WTC11 (cell line): ENCODE results near the gene POLR3B. TPM values are rescaled to one million over a fixed set of nuclear protein-coding genes. Genes with fewer than 3 reads are reported as not detected.

Experiments used
- ATAC-seq: fragments of 200-7000 bp; cut with Tn5 transposase; 2 replicates; pipeline ENCODE4 v1.10.0; 2021; ENCODE audit warnings: mild to moderate bottlenecking, moderate library complexity
- CTCF ChIA-PET: fragments of 300-600 bp; sonication (Branson Sonifier 250); formaldehyde crosslinking; loops from one replicate; lab custom pipeline; 2021; ENCODE audit warnings: antibody characterized with exemption; lab: Charles Lee
- POLR2A ChIA-PET: fragments of 350-600 bp; sonication (Branson Sonifier 250); formaldehyde crosslinking; loops from one replicate; lab custom pipeline; 2021; ENCODE audit warnings: antibody characterized with exemption; lab: Charles Lee
- DNase-seq: peaks from one replicate; pipeline ENCODE4 v3.0.0; 2021; ENCODE audit warnings: low spot score
- H3K27ac Mint-ChIP-seq: 2 replicates; pipeline ENCODE4 v1.8.0; 2021; ENCODE audit warnings: mixed read lengths
- H3K27me3 Mint-ChIP-seq: 2 replicates; pipeline ENCODE4 v1.8.0; 2021; ENCODE audit warnings: low read depth, mild to moderate bottlenecking, moderate library complexity, mixed read lengths
- H3K36me3 Mint-ChIP-seq: 2 replicates; pipeline ENCODE4 v1.8.0; 2021; ENCODE audit warnings: mixed read lengths
- H3K4me1 Mint-ChIP-seq: 2 replicates; pipeline ENCODE4 v1.8.0; 2022; ENCODE audit warnings: mixed read lengths
- H3K4me3 Mint-ChIP-seq: 2 replicates; pipeline ENCODE4 v1.8.0; 2021; ENCODE audit warnings: mild to moderate bottlenecking, moderate library complexity, mixed read lengths
- H3K9me3 Mint-ChIP-seq: 2 replicates; pipeline ENCODE4 v1.8.0; 2021; ENCODE audit warnings: mixed read lengths
- AFF4 ChIP-seq: sonication (generic); formaldehyde crosslinking; IDR thresholded peaks from 2 replicates; pipeline ENCODE4 v1.8.1; 2023; ENCODE audit warnings: mild to moderate bottlenecking, missing genetic modification reagents, borderline replicate concordance
- ATF1 ChIP-seq: sonication (generic); formaldehyde crosslinking; IDR thresholded peaks from 2 replicates; pipeline ENCODE4 v1.8.1; 2023; ENCODE audit warnings: mild to moderate bottlenecking, moderate library complexity, missing genetic modification reagents
- EMX1 ChIP-seq: fragments of 250-450 bp; sonication (Bioruptor Pico); IDR thresholded peaks from 2 replicates; pipeline ENCODE4 v1.8.0; 2021; ENCODE audit warnings: mild to moderate bottlenecking
- ERG ChIP-seq: fragments of 250-450 bp; sonication (Bioruptor Pico); IDR thresholded peaks from 2 replicates; pipeline ENCODE4 v1.8.0; 2021; ENCODE audit warnings: mild to moderate bottlenecking
- ETV6 ChIP-seq: sonication (generic); formaldehyde crosslinking; IDR thresholded peaks from 2 replicates; pipeline ENCODE4 v1.8.1; 2022; ENCODE audit warnings: mild to moderate bottlenecking, missing genetic modification reagents
- FOXK1 ChIP-seq: sonication (generic); formaldehyde crosslinking; IDR thresholded peaks from 2 replicates; pipeline ENCODE4 v1.8.0; 2022; ENCODE audit warnings: mild to moderate bottlenecking, moderate library complexity, missing genetic modification reagents
- JAZF1 ChIP-seq: fragments of 250-450 bp; sonication (Bioruptor Pico); IDR thresholded peaks from 2 replicates; pipeline ENCODE4 v1.9.0; 2021; ENCODE audit warnings: moderate library complexity, mild to moderate bottlenecking, inconsistent platforms
- NFATC4 ChIP-seq: fragments of 250-450 bp; sonication (Bioruptor Pico); IDR thresholded peaks from 2 replicates; pipeline ENCODE4 v1.9.0; 2021; ENCODE audit warnings: mild to moderate bottlenecking
- NR2C2 ChIP-seq: sonication (generic); formaldehyde crosslinking; IDR thresholded peaks from 2 replicates; pipeline ENCODE4 v1.8.0; 2022; ENCODE audit warnings: mild to moderate bottlenecking, missing genetic modification reagents
- SOX15 ChIP-seq: fragments of 250-450 bp; sonication (Bioruptor Pico); IDR thresholded peaks from 2 replicates; pipeline ENCODE4 v1.9.0; 2021; ENCODE audit warnings: mild to moderate bottlenecking
- ZNF232 ChIP-seq: sonication (generic); formaldehyde crosslinking; IDR thresholded peaks from 2 replicates; pipeline ENCODE4 v1.8.0; 2022; ENCODE audit warnings: mild to moderate bottlenecking, missing genetic modification reagents
- ZNF512 ChIP-seq: sonication (generic); formaldehyde crosslinking; IDR thresholded peaks from 2 replicates; pipeline ENCODE4 v1.8.1; 2022; ENCODE audit warnings: missing genetic modification reagents, borderline replicate concordance
- ZSCAN18 ChIP-seq: fragments of 250-450 bp; sonication (Bioruptor Pico); IDR thresholded peaks from 2 replicates; pipeline ENCODE4 v2.1.2; 2022; ENCODE audit warnings: mild to moderate bottlenecking, moderate library complexity
- total RNA-seq: library from RNA; stranded (reverse); gene quantifications from 3 replicates; pipeline ENCODE4 v1.2.3, GENCODE V29; 2021

Gene POLR3B
- total RNA-seq, 1 experiment from 2014 or later, result 9.0 TPM

- TF ChIP-seq ZNF512 (CRISPR knock-in tag), result no peak
- TF ChIP-seq, all 79 proteins: peak for 0
Observed at GRCh38 chr12:106341086-106341877, 16.3 kb upstream of the POLR3B start (continued).

GRCh38 chr12:106342397-106343213, 14.9 kb upstream of the POLR3B start:
- ChIA-PET POLR2A (no interaction called here), CTCF (no interaction called here)
- H3K36me3 Mint-ChIP-seq, result no peaks in the 10 kb centered on the region
- DNase-seq (no peak), ATAC-seq (no peak)
- no peaks in the 10 kb centered on the region for H3K27me3 Mint-ChIP-seq
- TF ChIP-seq AFF4 (no peak), FOXK1 (CRISPR knock-in tag) (no peak), ERG (CRISPR knock-in tag) (no peak)
- no peaks in the 10 kb centered on the region for H3K9me3 Mint-ChIP-seq
- no peak overlapping the region for H3K27ac Mint-ChIP-seq
- no peak overlapping the region for H3K4me3 Mint-ChIP-seq
- H3K4me1 Mint-ChIP-seq, result 0 out of 2 replicates have a peak, but pooled peaks cover 3% of the 10 kb centered on the region

GRCh38 chr12:106343214-106343528, 14.4 kb upstream of the POLR3B start:
- DNase-seq (no peak), ATAC-seq (no peak)
- no peak overlapping the region for H3K4me3 Mint-ChIP-seq
- CTCF ChIA-PET, result no interaction called here
- H3K9me3 Mint-ChIP-seq, result no peaks in the 10 kb centered on the region
- no peak overlapping the region for H3K27ac Mint-ChIP-seq
- TF ChIP-seq NR2C2 (no peak), NFATC4 (CRISPR knock-in tag) (no peak), ZSCAN18 (CRISPR knock-in tag) (no peak), ATF1 (CRISPR knock-in tag) (no peak), ZNF232 (no peak), ETV6 (CRISPR knock-in tag) (no peak), JAZF1 (no peak), EMX1 (CRISPR knock-in tag) (no peak), SOX15 (CRISPR knock-in tag) (no peak), ERG (CRISPR knock-in tag) (no peak)
- TF ChIP-seq, all 79 proteins: peak for 0
- H3K27me3 Mint-ChIP-seq, result no peaks in the 10 kb centered on the region
- POLR2A ChIA-PET, result no interaction called here
- 0 out of 2 replicates have a peak, but pooled peaks cover 3% of the 10 kb centered on the region for H3K4me1 Mint-ChIP-seq
- H3K36me3 Mint-ChIP-seq, result no peaks in the 10 kb centered on the region
